Peyer's patch (tissue), 4 donors: ENCODE measurements around the gene BABAM1. TPM values are rescaled to one million over a fixed set of nuclear protein-coding genes. Genes with fewer than 3 reads are reported as not detected.

Experiments
- DNase-seq, 3 donors: peaks; one replicate each; pipeline ENCODE4 v3.0.0-alpha.2; 2017 to 2019
- H3K27ac ChIP-seq, 4 donors: fragments of 200-600 bp; sonication (generic); one replicate each; pipeline ENCODE4 v1.5.1; 2016 to 2019
- H3K27me3 ChIP-seq, 2 donors: fragments of 200-600 bp; sonication (generic); one replicate each; pipeline ENCODE4 v1.5.1; 2019
- H3K36me3 ChIP-seq, 3 donors: fragments of 200-600 bp; sonication (generic); one replicate each; pipeline ENCODE4 v1.5.1; 2016 to 2019
- H3K4me1 ChIP-seq, 4 donors: fragments of 200-600 bp; sonication (generic); one replicate each; pipeline ENCODE4 v1.5.1; 2016 to 2019
- H3K4me3 ChIP-seq, 4 donors: fragments of 200-600 bp; sonication (generic); 1 replicate in 3 of 4; 2 replicates in 1 of 4; pipeline ENCODE4 v1.5.1; 2016 to 2019; ENCODE audit warnings: mild to moderate bottlenecking in 1 of 4
- H3K9me3 ChIP-seq, 4 donors: fragments of 200-600 bp; sonication (generic); one replicate each; pipeline ENCODE4 v1.5.1; 2016 to 2019; ENCODE audit warnings: mild to moderate bottlenecking in 1 of 4
- CTCF ChIP-seq, 6 experiments: fragments of 450-650 bp in 4 of 6; fragments of 200-600 bp in 2 of 6; sonication (generic) in 1 of 6; IDR thresholded peaks; one replicate each; pipeline ENCODE4 v1.5.1; 2017 to 2019; ENCODE audit warnings: antibody characterized with exemption in 6 of 6, mild to moderate bottlenecking in 3 of 6, moderate library complexity in 1 of 6
- POLR2A ChIP-seq, 2 donors: fragments of 450-650 bp; IDR thresholded peaks; one replicate each; pipeline ENCODE4 v1.5.1; 2017; ENCODE audit warnings: antibody characterized with exemption in 2 of 2, mild to moderate bottlenecking in 2 of 2, moderate library complexity in 2 of 2
- total RNA-seq, 4 donors: library from RNA; depleted of rRNA; stranded (reverse); fragments of >200 nt; gene quantifications; one replicate each; pipeline ENCODE4 v1.1.0, GENCODE V29; 2016

The BABAM1 gene
- total RNA-seq, 4 donors from 2014 or later, result 51.8 to 174 (median 59.2) TPM

- TF ChIP-seq POLR2A (IDR thresholded peaks at IDR 0.05) (no peak), CTCF (IDR thresholded peaks at IDR 0.05) (no peak)
- Histone ChIP-seq H3K9me3 (no peaks in the 10 kb centered on the region), H3K4me1 (peaks cover 0 to 31% (median 10%) of the 10 kb centered on the region in 4 donors), H3K4me3 (no peak overlapping the region), H3K36me3 (peaks cover 0 to 42% (median 0%) of the 10 kb centered on the region in 3 donors), H3K27me3 (no peaks in the 10 kb centered on the region), H3K27ac (no peak overlapping the region)
- DNase-seq, result no peak
Observed at GRCh38 chr19:17312189-17313113, 45.2 kb downstream of the BABAM1 start.

- Histone ChIP-seq H3K36me3 (peaks cover 0 to 51% (median 0%) of the 10 kb centered on the region in 3 donors), H3K4me1 (peaks cover 0 to 30% (median 10%) of the 10 kb centered on the region in 4 donors), H3K4me3 (no peak overlapping the region), H3K9me3 (no peaks in the 10 kb centered on the region), H3K27ac (no peak overlapping the region), H3K27me3 (no peaks in the 10 kb centered on the region)
- no peak for TF ChIP-seq POLR2A (IDR thresholded peaks at IDR 0.05)
- TF ChIP-seq CTCF (IDR thresholded peaks at IDR 0.05), result no peak
- DNase-seq, result peak in 1 of 3 donors; percentile 46
Observed at GRCh38 chr19:17314007-17314593, 46.9 kb downstream of the BABAM1 start.

GRCh38 chr19:17318966-17319365, 51.7 kb downstream of the BABAM1 start:
- Histone ChIP-seq H3K9me3 (no peaks in the 10 kb centered on the region), H3K36me3 (peaks cover 0 to 68% (median 0%) of the 10 kb centered on the region in 3 donors), H3K4me1 (peaks cover 0 to 8% (median 2%) of the 10 kb centered on the region in 4 donors), H3K27ac (no peak overlapping the region), H3K4me3 (no peak overlapping the region), H3K27me3 (no peaks in the 10 kb centered on the region)
- TF ChIP-seq CTCF (IDR thresholded peaks at IDR 0.05), result no peak
- TF ChIP-seq POLR2A (IDR thresholded peaks at IDR 0.05), result no peak
- no peak for DNase-seq

GRCh38 chr19:17319473-17320238, 52.4 kb downstream of the BABAM1 start:
- no peak overlapping the region for H3K27ac ChIP-seq
- no peak for TF ChIP-seq CTCF (IDR thresholded peaks at IDR 0.05)
- TF ChIP-seq POLR2A (IDR thresholded peaks at IDR 0.05), result no peak
- no peak for DNase-seq
- no peaks in the 10 kb centered on the region for H3K9me3 ChIP-seq
- peaks cover 0 to 61% (median 0%) of the 10 kb centered on the region in 3 donors for H3K36me3 ChIP-seq
- no peak overlapping the region for H3K4me3 ChIP-seq
- peaks cover 0 to 11% (median 2%) of the 10 kb centered on the region in 4 donors for H3K4me1 ChIP-seq
- H3K27me3 ChIP-seq, result no peaks in the 10 kb centered on the region

GRCh38 chr19:17320435-17320834, 53.2 kb downstream of the BABAM1 start:
- Histone ChIP-seq H3K4me3 (no peak overlapping the region), H3K27ac (no peak overlapping the region), H3K4me1 (peaks cover 0 to 11% (median 2%) of the 10 kb centered on the region in 4 donors), H3K36me3 (peaks cover 0 to 57% (median 0%) of the 10 kb centered on the region in 3 donors), H3K27me3 (no peaks in the 10 kb centered on the region), H3K9me3 (no peaks in the 10 kb centered on the region)
- TF ChIP-seq POLR2A (IDR thresholded peaks at IDR 0.05) (no peak), CTCF (IDR thresholded peaks at IDR 0.05) (no peak)
- DNase-seq, result no peak
